Mucosa of gallbladder (tissue), 1 donor: ENCODE results near the gene ID3. TPM values are rescaled to one million over a fixed set of nuclear protein-coding genes. Genes with fewer than 3 reads are reported as not detected.

Experiments
- DNase-seq: peaks from one replicate; pipeline ENCODE4 v3.0.0-alpha.2; 2020; ENCODE audit warnings: low spot score
- total RNA-seq: library from RNA; stranded (reverse); gene quantifications from one replicate; pipeline ENCODE4 v1.2.1, GENCODE V29; 2021
- donor health status: DM: no; HTN: no; CAD: no.

The ID3 gene
- total RNA-seq, 1 donor from 2014 or later = 48.9 TPM

DNA sequence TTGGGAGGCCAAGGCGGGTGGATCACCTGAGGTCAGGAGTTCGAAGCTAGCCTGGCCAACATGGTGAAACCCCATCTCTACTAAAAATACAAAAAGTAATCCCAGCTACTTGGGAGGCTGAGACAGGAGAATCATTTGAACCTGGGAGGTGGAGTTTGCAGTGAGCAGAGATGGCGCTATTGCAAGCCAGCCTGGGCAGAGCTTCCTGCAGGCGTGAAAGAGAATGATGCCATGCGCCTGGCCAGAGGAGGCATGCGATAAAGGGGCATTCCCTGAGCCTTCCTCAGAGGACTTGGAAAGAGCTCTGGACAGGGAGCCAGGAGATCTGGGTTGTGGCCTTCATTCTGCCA is 31.4 kb downstream of the ID3 start:
- no peak for DNase-seq

DNA sequence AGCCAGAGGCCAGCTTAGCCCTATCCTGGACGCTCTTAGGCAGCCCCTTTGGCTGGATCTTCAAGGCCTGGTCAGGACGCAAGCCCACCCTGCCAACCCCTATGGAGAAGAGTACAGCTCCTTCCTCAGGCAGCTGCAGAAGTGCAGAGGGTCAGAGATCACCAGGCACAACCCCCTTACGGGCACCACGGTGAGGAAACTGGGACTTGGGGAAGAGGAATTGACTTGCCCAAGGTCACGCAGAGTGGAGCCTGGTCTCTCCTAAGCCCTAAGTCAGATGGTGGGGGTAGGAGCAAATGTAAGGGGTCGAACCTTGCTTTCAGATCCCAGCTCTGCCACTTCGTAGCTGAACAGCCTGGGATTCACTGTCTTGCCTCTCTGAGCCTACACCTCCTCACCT is 31.9 kb downstream of the ID3 start:
- DNase-seq = no peak

DNA sequence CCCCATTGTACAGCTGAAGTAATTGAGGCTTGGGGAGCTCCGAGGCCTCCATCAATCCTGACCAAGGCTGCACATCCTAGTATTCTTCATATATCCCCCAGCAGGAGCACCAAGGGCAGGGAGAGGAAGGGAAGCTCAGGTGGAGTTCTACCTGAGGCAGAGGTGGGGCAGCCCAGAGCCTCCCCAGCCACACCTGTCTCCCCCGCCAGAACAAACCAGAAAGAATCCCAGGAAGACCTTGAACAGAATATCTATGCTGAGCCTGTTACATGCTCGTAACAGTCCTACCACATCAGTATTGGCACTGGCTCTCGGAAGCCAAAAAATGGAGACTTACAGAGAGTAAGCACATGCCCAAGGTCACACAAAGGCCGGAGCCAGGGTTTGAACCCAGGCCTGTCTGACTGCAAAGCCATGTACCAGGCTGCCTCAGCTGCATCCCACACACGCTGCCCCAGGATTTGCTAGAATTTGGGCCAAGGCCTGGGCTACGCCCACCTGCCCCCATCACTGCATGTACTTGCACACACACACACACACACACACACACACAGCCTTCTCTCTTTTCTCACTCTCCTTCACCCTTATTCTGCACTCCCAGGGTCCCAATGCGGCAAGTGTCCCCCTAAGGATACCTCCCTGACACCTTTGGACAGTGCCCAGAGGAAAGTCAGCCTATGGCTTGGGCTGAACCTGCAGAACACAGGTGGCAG is 32.8 kb downstream of the ID3 start:
- no peak for DNase-seq

DNA sequence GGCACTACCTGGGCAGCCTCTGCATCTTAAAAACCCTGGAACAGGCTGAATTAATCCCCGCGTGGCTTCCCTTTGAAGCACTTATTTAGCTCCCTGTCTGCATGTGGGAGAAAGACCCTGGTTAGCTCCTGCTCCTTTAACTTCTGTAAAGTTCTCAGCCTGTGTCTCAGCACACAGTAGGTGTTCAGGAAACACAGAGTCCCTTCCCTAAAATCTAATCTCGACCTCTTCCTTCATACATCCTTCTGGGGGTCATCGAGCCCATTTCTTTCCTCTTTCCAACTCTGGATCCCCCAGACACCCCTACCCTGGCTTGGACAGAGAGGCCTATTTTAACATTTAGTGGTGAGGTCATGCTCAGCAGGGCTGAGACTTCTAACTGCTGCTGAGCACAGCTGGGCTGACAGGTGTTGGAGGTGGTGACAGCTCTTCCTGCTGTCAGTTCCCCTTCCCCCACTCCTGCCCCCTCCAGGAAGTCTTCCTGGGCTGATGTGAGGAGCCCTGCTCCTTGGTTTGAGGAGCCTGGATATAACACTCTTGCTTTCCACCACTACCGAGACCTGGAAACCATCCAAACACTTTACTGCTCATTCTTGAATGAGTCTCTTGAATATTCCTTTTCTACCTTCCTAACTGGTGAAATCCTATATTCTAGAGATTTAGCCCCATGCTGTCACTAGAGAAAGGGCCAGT is 33.6 kb downstream of the ID3 start:
- DNase-seq = no peak

DNA sequence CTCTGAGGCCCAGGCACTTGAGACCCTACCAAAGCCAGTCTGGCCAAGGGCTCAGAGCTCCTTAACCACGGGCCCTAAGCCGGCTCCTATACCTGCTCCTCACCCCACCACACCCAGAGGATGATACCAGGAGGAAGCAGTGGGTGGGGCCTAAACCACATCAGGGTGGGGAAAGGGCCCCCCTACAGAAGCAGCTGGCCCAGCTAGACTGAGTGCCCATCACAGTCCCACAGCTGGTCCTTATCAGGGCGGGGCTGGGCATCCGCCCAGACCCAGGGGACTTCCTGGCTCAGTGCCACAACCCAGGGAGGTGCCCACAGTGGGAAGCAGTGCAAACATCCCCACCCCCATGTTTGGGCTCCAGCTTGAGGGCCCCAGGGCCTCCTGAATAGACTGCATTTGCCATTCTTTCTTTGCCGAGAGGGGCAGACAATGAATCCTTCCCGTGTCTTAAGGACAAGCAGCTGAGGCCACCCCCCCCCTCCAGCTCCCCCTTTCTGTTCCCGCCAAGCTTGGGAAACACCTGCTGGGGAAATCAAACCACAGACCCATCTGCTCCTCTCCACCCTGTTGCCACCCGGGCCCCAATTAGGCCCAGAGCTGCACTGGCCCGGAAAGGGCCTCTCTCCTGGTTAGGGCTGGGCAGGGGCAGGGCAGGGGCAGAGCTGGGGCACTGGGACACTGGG is 34.4 kb downstream of the ID3 start:
- no peak for DNase-seq

DNA sequence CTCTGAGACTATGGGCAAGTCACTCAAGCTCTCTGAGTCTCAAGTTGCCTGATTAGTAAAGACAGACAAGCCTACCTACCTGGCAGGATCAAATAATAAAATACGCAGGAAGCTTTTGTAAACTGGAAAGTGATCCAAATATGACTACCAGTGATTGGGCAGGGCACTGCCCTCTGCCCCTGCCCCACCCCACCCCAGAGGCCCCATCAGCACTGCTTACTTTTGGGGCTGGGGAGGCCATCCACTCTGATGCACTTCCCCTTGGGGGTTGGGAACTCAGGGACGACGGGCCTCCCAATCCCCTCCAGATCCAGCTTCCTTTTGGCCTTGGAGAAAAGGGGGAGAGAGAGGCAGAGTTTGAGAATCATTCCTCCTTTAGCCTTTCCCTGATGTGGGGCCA is 35.1 kb downstream of the ID3 start:
- no peak for DNase-seq

DNA sequence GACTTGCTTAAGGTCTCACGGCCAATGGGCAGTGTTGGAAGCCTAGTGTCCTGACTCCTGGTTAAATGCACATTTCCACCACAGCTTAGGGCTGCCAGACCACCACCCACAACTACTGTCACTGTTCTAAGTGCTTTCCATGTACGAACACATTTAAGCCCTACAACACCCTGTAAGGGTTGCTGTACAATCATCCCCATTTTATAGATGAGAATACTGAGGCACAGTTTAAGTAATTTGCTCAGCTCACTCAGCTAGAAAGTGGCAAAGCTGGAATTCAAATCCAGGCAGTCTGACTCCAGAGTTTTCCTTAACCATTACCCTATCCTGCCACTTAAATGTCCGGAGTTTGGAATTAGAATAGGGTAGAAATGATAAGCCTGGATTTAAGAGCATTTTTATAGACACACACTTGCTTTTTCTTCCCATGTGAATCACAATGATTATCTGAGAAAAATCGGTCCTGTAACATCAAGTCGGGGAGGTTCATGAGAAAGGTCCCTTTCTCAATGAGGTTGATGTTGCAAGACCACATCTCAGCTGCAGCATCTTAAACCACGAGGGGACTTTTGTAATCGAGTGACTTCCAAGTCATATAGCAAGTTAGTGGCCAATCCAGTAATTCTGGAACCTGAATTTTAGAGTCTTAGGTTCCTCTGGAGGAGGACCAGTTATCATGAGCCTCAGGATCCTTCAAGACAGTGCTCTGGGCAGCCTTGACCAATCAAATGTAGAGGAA is 36.9 kb downstream of the ID3 start:
- DNase-seq = no peak

DNA sequence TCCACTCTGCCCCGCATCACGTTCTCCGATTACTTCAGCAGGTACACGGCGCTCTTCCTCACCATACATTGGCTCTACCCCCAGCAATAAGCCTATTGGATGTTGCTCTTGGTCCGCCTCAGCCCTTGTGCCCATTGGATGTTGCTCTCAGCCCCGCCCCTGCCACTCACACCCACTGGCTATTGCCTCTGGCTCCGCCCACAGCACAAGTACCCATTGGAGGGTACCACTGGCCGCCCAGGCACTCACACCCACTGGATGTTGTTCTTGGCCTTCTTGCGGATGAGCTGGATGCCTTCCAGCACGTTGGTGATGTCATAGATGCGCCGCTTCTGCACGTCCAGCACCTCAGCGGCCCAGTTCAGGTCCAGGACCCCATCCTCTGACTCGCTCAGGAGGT is 37.7 kb downstream of the ID3 start:
- no peak for DNase-seq

DNA sequence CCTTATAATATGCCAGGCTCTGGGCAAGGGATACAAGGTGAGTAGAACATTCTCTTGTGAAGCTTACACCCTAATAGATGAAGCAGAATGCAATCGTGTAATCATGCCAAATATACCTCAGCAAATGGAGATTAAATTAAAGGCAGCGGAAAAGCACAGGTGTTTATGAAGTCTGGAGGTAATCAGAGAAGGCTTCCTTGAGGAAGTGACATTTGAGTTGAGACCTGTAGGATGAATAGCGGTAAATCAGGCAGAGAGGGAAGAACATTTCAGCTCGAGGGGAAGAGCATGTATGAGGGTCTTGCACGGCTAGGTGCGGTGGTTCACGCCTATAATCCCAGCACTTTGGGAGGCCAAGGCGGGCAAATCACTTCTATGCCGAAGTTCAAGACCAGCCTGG is 41.7 kb downstream of the ID3 start:
- DNase-seq = no peak

DNA sequence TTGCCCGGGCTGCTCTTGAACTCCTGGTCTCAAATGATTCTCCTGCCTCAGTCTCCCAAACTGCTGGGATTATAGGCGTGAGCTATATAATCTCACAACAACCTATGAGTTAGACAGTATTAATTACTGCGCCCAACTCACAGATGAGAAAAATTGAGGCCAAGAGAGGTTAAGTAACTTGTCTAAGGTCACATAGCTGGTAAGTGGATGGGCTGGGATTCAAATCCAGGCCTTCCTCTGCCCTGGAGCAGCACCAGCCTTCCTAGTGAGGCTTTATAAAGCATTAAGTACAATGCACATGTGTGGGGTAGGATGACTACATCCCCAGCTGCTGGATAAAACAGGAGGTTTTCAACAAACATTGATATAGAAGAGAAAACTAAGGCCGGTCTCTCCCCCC is 43.4 kb downstream of the ID3 start:
- no peak for DNase-seq

DNA sequence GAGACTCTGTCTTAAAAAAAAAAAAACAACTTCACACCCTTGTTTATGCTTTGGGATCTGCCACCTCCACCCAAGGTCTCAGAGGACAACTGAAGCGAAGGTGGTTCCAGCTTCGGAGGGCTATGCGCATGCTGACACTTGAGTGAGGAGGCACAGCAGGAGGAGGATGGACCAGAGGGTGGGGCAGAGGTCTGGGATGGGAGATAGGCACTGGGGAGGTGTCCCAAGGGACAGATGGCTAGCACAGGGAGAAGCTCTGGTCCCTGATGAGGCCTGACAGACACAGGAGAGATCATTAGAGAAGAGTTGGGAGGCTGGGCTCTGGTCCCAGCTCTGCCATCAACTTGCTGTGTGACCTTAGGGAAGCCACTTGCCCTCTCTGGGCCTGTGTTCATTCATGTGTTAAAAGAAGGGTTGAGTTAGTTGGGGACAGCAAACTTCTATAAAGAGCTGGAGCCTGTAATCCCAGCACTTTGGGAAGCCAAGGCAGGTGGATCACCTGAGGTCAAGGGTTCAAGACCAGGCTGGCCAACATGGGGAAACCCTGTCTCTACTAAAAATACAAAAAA is 45.1 kb downstream of the ID3 start:
- DNase-seq = no peak

DNA sequence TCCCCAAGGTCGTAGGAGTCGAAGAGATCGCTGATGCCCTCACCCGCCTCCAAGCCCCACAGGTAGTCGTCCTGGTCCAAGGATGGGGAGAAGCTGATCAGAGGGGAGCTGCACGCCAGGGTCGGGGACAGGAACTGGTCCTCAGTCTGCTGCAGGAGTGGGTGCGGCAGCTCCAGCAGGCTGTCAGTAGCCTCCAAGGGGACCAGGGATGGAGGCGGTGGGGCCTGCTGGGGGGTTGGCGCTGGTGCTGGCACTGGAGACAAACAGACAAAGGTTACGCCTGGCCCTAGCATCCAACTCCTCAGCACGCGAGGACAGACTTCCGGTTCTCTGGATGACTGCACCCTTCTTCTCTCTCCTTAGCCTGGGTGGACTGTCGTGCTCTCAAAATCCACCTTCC is 49.4 kb downstream of the ID3 start:
- no peak for DNase-seq

Other genes with a start within 250 kb of the ID3 start
- 83.3 TPM for gene HNRNPR, start 215.2 kb downstream of the ID3 start, total RNA-seq
- 14.2 TPM for gene ZNF436, start 189.7 kb downstream of the ID3 start, total RNA-seq
- 32.0 TPM for gene TCEA3, start 134.8 kb downstream of the ID3 start, total RNA-seq
- 40.1 TPM for gene ASAP3, start 75.3 kb downstream of the ID3 start, total RNA-seq
- gene E2F2, start 28.3 kb downstream of the ID3 start, total RNA-seq = 0.46 TPM
- gene RPL11, start 132.3 kb upstream of the ID3 start, total RNA-seq = 732 TPM
- 35.0 TPM for gene ELOA, start 184.0 kb upstream of the ID3 start, total RNA-seq
- 49.0 TPM for gene PITHD1, start 218.9 kb upstream of the ID3 start, total RNA-seq
- 63.2 TPM for gene LYPLA2, start 231.6 kb upstream of the ID3 start, total RNA-seq
- gene GALE, start 241.3 kb upstream of the ID3 start, total RNA-seq = 111 TPM